DMS79 treated with DMSO at 0.1 percent for 48 hours (cell line): ENCODE measurements around the gene RNPC3.
"Not testable (repeated sequence)": the region's sequence is repeated elsewhere in the genome, so short reads cannot be mapped to it uniquely, and the experiment has no call there.

Experiments
- DNase-seq: peaks from one replicate; lab custom pipeline; 2025; lab: John Stamatoyannopoulos, UW

The RNPC3 gene

DNA sequence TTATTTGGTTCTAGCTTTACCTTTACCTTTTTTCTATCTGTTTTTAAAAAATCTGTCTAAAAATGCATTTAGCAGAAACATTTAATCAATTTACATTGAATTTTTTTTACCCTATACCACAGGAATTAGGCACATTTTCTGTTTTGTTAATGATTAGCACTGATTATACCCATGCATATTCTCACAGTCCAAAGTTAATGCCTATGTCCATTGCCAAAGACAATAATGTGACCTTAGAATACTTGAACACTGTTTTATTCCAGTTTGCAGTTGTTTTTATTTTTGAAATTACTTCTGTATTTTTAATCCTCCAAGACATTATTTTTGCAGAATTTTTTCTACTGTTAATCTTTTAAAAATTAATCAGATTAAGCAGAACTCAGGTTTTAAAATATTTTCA is 34.9 kb downstream of the RNPC3 start:
- no peak for DNase-seq

DNA sequence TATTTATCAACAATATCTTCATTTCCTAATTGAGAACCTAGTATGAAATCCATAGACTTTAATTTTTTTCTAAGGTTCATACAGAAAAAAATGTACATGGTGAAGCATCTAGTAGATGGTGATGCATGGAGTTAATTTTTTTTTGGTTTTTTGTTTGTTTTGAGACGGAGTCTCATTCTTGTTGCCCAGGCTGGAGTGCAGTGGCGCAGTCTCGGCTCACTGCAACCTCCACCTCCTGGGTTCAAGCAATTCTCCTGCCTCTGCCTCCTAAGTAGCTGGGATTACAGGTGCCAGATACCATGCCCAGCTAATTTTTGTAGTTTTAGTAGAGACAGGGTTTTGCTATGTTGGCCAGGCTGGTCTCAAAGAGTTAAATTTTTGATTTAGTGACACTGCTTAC is 35.6 kb downstream of the RNPC3 start:
- DNase-seq = not testable (repeated sequence)

DNA sequence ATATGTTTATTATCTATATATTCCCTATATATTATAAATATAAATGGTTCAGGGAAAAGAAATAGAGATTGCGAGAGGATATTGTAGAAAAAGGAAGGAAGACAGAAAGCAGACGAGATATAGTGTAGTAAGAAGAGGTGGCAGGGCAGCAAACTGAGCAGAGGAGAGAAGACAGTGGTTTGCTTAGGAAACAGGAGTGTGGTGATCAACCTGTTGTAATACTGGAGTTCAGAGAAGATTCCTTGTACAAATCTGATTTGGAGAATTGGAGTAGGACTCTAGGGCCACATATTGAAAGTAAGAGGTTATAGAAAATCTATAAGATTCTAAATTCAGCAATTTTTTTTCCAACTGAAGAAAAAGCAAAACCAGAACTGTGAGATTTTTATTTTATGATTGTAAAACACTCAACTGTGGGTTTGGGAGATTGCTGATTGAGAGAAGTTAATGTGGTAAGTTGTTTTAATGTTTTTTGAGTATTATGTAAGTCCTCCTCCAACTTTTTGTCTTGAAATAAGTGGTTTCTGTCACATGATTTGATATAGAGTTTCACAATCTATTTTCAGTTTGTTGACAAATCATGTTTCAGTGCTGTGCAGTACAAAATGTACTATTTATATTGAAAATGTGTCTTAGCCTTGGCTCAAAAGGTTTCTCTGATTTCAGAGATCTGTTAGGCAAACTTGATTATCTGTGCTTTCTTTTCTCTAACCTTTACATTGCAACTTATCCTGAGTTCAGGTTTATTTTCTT is 36.3 kb downstream of the RNPC3 start:
- DNase-seq = no peak

DNA sequence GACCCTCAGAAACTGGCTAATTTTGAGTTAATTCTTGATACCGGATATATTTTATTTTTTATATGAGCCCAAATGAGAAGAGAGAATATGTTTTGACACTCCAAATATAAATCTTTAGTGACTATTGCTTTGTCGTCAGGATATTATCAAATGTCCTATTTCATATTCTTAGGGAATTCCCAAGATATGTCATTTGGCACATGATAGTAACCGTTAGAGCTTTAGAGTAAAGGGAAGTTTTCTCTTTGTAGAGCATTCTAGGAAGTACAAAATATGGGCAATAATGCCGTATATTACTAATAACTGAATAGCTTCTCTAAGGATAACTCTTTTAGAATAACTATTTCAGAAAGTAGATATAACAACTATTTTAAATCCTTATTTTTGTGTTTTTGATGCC is 37.6 kb downstream of the RNPC3 start:
- no peak for DNase-seq

DNA sequence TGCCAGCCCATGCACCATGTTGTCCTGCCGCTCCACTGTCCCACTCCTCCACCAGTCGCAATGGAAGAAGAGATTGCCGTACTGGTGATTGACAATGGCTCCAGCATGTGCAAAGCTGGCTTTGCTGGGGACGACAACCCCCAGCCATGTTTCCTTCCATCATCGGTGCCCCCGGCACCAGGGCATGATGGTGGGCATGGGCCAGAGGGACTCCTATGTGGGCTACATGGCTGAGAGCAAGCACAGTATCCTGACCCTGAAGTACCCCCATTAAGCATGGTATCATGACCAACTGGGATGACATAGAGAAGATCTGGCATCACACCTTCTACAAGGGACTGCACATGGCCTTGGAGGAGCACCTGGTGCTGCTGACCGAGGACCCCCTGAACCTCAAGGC is 44.0 kb downstream of the RNPC3 start:
- DNase-seq = no peak

DNA sequence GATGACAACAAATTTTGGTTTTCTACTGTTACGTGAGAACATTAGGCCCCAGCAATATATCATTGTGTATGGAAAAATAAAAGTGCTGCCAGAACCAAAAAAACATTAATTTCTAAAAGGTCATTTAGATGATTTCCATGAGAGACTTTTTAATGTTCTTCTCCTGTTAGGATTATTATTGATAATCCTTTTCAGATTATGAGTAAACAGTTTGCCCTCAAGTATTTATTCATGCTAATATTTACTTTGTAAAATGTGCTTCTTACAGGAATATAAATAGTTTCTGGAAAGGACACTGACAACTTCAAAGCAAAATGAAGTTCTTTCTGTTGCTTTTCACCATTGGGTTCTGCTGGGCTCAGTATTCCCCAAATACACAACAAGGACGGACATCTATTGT is 45.8 kb downstream of the RNPC3 start, which contains the start of gene AMY2B:
Gene AMY2B, plus strand, starts transcription at position 301 of the 400 bp plus-strand sequence. Its CDS starts 14 bp downstream, at position 315.
- not testable (repeated sequence) for DNase-seq

DNA sequence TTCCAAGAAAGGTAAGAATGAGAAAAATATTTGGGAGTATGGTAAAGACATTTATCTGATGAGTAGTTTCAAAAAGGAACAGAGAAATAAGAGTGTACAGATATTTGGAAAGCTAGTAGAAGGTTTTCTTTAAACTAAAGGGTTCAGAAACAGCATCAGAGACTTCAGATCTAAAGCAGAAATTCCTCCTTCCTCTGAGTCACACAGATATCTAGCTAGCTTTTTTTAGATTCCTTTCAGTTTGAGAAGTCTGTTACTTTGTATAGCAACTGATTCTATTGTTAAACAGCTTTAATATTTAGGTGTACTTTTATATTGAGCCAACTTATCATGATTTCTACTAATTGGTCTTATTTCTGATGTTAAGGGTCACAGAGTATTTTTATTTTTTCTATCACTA is 50.6 kb downstream of the RNPC3 start:
- DNase-seq = no peak

DNA sequence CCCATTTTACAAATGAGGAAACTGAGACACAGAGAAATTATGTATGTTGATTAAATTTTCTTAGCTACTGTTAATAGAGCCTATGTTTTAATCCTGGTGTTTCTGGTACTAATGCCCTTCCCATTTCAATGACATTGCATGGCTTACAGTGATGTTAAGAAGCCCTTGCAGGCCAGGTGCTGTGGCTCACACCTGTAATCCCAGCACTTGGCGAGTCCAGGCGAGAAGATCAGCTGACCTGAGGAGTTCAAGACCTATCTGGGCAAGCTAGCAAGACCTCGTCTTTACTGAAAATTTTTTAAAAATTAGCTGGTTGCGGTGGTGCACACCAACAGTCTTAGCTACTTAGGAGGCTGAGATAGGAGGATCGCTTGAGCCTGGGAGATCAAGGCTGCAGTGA is 51.3 kb downstream of the RNPC3 start:
- not testable (repeated sequence) for DNase-seq

DNA sequence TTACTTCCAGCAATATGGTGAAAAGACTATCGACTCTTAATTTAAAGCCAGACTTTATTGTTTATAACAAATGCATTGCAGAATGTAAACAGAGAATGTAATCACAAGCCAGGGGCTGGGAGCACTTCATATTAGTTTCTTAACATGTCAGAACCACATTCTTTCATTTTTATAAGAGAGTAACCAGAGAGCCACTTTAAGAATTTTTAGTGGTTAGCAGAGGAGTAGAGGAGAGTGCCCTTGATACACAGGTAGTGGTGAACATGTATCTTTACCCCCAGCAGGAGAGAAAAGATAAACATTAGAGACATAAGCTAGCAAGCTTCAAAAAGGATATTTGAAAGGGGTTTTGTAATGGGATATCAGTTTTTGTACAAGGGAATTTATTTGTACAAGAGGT is 57.0 kb downstream of the RNPC3 start:
- DNase-seq = peak; percentile 96

DNA sequence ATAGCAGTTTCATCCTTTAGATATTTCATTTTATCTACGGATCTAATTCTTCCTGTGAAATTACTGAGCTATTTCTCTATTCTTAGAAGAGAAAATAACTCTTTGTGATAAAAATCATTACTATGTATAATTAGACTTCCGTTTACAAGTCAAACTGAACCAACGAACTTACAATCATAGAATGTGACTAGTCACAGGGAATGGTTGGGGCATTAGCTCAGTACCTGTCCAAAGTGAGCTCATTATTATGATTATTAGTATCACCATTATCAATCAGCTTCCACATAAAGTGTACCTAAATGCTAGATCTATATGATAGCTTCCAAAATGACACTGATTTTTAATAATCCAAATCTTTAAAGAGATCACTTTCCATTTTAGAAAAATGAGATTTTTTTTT is 58.4 kb downstream of the RNPC3 start:
- no peak for DNase-seq

DNA sequence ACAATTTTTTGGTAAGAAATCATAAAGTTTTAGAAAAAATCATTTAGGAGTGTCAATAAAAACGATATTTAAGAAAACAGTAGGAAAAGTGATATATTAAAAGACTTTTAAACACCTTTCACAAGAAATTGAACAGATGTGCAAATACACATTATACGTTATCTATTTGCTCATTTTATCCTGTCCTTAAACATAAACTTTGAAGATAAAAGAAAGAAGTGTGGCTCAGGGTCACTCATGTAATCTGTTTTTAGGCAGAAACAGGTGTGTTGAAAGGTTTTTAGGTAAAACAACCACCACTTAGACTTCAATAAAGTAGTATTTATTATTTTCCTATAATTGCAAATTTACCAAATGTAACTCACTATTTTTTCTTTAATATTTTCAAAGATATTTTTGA is 59.0 kb downstream of the RNPC3 start:
- no peak for DNase-seq

DNA sequence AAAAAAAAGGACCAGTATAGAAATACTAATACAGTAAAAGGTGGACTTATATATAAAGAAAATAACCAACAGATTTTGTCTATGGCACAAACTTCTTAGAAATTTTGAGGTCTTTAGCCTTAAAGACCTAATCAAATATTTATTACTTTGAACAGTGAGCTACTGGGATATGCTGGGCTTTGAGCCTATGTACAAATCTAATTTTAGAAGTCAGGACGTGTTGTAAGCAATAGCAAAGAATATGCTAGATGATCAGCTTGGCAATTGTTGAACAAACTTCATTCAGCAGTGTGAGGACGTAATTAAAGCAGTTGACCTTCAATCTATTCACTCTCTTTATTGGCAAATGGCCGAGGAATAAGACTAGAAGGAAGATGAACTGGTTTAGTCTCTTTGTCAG is 77.2 kb downstream of the RNPC3 start:
- DNase-seq = not testable (repeated sequence)
